GM12873 (cell line): ENCODE data around the gene SRPK2.

Experiments
- CTCF ChIP-seq: IDR thresholded peaks from 2 replicates; pipeline ENCODE4 v1.5.1; 2012; ENCODE audit warnings: low read depth, mild to moderate bottlenecking, moderate library complexity, low read length, control low read depth; ENCODE audit not compliant: insufficient read depth; ENCODE audit errors: missing control alignments

Gene SRPK2

GRCh38 chr7:105133358-105133757 lies 255.4 kb downstream of the SRPK2 start:
- no peak for TF ChIP-seq CTCF

GRCh38 chr7:105132835-105133234 lies 255.9 kb downstream of the SRPK2 start:
- no peak for TF ChIP-seq CTCF

GRCh38 chr7:105132335-105132734 lies 256.4 kb downstream of the SRPK2 start:
- no peak for TF ChIP-seq CTCF

GRCh38 chr7:105131890-105132289 lies 256.8 kb downstream of the SRPK2 start:
- TF ChIP-seq CTCF, result no peak

- TF ChIP-seq CTCF, result no peak
Observed at GRCh38 chr7:105131033-105131656, 257.6 kb downstream of the SRPK2 start.

GRCh38 chr7:105130580-105130979 lies 258.1 kb downstream of the SRPK2 start:
- no peak for TF ChIP-seq CTCF

- TF ChIP-seq CTCF, result no peak
Observed at GRCh38 chr7:105130048-105130447, 258.7 kb downstream of the SRPK2 start.
